Fibroblast of the aortic adventitia (primary cell): ENCODE results near the gene HECW1. TPM values are rescaled to one million over a fixed set of nuclear protein-coding genes. Genes with fewer than 3 reads are reported as not detected.

ENCODE experiments used
- DNase-seq: peaks from one replicate; pipeline ENCODE4 v3.0.0-alpha.2; 2010; ENCODE audit warnings: low read depth
- H3K4me3 ChIP-seq: 2 replicates; pipeline ENCODE4 v1.5.1; 2011; ENCODE audit warnings: low read depth, mild to moderate bottlenecking, control low read depth, low read length, moderate library complexity
- total RNA-seq: library from RNA; depleted of rRNA; stranded (reverse); fragments of >200 nt; gene quantifications from 2 replicates; pipeline ENCODE4 v1.2.3, GENCODE V29; 2012; ENCODE audit warnings: low replicate concordance
- TF ChIP-seq, protein P1 (sequence below): IDR thresholded peaks from 2 replicates; pipeline ENCODE4 v1.5.1; 2011; ENCODE audit warnings: mild to moderate bottlenecking, low read length, control low read depth, inconsistent platforms; ENCODE audit not compliant: insufficient read depth

The HECW1 gene
- total RNA-seq, 1 donor: 3.6 TPM

DNA sequence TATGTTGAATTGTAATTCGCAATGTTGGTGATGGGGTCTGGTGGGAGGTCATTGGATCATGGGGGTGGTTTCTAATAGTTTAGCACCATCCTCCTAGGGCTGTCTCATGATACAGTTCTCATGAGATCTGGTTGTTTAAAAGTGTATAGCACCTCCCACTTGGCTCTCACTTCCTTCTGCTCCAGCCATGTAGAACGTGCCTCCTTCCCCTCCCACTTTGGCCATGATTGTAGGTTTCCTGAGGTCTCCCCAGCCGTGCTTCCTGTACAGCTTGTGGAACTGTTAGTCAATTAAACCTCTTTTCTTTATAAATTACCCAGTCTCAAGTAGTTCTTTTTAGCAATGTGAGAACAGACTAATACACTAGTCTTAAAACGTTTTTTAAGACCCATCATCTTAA lies 15.6 kb upstream of the HECW1 start:
- no peak overlapping the region for H3K4me3 ChIP-seq
- TF ChIP-seq, protein P1, sequence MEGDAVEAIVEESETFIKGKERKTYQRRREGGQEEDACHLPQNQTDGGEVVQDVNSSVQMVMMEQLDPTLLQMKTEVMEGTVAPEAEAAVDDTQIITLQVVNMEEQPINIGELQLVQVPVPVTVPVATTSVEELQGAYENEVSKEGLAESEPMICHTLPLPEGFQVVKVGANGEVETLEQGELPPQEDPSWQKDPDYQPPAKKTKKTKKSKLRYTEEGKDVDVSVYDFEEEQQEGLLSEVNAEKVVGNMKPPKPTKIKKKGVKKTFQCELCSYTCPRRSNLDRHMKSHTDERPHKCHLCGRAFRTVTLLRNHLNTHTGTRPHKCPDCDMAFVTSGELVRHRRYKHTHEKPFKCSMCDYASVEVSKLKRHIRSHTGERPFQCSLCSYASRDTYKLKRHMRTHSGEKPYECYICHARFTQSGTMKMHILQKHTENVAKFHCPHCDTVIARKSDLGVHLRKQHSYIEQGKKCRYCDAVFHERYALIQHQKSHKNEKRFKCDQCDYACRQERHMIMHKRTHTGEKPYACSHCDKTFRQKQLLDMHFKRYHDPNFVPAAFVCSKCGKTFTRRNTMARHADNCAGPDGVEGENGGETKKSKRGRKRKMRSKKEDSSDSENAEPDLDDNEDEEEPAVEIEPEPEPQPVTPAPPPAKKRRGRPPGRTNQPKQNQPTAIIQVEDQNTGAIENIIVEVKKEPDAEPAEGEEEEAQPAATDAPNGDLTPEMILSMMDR: no peak
- no peak for DNase-seq

DNA sequence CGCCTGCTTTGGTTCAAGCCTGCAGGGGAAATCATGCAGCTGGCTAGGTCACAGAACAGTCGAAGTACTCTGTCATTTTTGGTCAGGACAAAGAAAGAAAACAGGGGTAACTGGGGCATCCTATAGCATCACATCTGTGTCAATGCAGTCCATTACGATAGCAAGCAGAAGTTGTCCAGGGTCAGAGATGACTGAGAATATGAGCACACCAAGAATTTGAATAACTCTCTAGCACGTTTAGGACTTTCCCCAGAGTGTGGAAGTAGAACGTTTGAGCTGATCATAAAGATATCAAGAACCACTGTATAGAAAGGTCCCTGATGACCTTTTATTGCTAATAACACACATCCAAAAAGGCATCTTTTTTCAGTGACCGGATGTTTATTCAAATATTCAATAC lies 12.7 kb upstream of the HECW1 start:
- H3K4me3 ChIP-seq: no peak overlapping the region
- TF ChIP-seq, protein P1: no peak
- DNase-seq: no peak

DNA sequence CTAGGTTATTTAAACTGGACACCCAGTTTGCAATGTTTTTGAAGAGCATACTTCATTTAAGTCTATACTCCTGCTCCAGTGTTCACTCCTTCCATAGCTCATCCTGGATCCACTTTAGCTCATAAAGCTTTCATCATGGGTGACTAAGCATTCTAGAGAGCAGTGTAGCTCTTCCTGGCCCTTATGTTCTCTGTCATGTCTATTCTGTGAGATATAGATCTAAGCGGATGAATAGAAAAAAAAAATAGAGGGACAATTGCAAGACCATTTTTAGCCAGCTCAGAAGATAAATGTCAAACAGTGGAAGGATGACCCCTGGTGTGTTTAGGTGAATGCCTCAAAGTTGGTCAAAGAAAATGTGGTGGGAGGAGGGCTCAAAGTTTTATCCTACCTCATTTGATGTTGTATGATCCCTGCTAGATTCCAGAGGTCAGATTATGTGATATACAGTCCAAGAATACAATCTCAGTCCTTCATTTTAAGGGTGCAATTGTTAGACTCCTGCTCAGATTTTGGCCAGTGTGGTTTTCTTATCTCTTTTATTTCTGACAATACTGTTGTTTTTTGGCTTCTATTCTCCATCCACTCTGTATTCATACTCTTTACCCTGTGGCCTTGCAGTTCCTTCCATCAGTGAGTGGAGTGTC lies 7.5 kb upstream of the HECW1 start:
- TF ChIP-seq, protein P1: no peak
- DNase-seq: no peak
- no peak overlapping the region for H3K4me3 ChIP-seq

DNA sequence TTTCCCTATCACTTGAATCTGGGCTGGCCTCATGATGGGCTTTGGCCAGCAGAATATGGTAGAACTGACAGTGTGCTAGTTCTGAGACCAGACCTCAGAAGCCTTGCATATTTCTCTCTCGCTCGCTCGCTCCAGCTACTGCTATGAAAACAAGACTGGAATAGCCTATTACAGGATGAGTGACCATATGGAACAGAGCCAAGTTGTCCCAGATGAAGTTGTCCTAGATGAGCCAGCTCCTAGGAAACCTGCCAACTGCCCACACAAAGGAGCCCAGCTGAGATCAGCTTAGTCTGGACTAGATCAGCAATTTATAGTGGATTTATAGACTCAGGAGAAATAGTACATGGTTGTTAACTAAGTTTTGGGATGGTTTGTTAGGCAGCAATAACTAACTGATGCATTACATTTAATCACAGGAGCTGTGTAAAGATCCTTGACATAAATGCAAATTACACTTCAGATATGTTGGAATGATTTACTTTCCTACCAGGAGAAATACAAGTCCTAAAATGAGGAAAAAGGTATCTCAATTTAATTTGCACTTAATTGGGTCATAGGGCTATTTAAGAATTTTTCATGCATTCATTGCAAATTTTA lies 6.8 kb upstream of the HECW1 start:
- DNase-seq: peak; percentile 11
- H3K4me3 ChIP-seq: no peak overlapping the region
- TF ChIP-seq, protein P1: no peak

DNA sequence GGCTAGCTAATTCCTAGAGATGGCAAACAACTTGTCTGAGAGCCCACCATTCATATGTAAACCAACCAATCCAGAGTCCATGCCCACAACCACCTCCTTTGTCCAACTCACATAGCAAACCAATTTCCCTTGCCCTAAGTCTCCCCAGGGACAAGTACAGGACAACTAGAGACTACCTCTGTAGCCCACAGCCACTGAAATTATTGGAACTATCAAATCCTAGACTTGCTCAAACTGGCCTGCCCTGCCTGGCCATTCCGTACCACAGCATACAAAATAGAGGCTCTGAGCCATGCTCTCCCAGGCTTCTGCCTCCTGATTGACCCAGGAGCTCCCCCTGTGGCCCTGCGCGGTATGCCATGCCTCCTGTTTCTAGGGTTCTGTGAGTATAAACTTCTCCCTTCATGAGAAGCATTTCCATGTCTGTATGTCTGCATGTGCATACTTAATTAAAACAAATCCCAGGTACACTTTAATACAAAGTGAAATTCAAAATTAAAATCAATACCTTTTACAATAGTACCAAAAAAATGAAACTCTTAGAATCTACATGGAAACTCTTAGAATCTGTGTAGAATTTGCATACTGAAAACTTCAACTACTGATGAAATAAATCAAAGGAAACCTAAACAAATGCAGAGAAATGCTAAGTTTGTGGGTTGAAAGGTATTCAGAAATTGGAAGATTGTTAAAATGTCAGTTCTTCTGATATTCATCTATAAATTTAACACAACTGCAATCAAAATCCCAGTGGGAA lies 4.0 kb upstream of the HECW1 start:
- TF ChIP-seq, protein P1: peak; percentile 98
- DNase-seq: peak; percentile 55
- H3K4me3 ChIP-seq: no peak overlapping the region

DNA sequence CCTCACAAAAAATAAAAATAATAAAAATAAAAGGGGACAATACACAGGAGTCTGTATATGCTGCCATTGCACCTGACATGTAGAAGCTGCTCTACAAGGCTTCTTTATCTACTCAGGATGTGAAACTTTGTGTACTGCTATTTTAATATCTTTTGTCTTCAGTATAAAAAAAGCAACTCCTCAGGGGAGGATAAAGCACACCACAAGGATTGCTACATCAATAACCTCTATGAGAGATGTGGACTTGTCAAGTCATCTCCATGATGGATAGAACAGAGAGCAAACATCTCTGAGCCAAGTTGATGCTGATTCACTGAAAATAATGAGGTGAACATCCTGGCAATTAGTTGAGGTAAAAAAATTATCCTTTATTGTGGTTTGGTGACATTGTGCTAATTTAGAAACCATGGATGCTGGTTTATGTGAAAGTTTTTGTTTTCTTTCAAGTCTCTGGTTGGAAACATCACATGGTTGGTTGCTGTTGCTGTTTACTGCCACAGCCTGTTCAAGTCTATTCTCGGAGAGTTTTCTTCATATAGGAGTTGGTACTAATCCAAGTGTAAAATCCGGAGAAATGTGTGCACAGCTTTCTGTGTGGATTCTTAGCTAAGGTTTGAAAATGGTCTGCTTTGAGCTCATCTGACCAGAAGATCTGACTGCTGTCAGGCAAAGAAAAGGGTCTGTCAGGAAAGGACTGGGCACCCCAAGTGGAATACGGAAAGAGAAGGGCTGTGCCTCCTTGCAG lies 1.5 kb upstream of the HECW1 start:
- H3K4me3 ChIP-seq: no peak overlapping the region
- no peak for DNase-seq
- TF ChIP-seq, protein P1: no peak
